ENCODE data around the gene CYP27C1.

The CYP27C1 gene

DNA sequence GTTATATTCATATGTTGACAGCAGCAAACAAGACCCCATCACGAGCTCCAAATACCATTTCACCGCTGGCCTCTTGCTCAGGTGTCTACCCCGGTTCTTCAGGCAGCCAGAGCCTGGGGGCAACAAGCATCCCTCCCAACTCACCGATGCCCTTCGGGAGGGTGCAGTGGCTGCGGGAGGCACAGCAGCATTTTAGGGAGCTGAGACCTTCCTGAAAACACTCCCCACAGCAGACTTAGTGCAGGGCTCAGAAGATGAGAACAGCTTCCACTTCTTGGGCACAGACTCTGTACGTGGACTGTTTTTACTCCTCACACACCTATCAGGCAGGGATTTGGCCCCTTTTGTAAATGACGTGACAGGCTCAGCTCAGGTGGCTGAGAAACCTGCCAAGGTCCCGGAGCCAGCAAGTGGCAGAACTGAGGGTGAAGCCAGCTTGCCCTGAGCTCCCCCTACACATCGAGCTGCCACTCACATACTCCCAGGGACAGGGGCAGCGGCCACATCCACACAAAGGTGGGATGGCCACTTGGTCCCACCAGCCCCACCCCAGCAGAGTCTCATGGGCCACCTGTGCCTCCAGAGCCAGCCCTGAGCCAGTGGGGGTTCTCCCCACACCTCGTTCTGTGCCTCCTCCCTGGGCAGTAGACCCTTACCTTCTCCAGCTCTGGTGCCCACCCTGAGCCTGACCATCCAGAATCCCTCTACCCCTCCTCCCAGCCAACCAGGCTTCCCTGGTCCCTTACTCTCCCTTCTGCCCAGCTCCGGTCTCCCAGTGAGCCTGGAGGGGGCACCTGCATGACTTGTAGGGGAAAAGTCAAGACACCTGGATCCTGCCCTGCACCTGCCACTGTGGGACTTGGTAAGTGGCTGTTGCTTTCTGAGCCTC is 28.5 kb downstream of the CYP27C1 start:
- no peak for DNase-seq

DNA sequence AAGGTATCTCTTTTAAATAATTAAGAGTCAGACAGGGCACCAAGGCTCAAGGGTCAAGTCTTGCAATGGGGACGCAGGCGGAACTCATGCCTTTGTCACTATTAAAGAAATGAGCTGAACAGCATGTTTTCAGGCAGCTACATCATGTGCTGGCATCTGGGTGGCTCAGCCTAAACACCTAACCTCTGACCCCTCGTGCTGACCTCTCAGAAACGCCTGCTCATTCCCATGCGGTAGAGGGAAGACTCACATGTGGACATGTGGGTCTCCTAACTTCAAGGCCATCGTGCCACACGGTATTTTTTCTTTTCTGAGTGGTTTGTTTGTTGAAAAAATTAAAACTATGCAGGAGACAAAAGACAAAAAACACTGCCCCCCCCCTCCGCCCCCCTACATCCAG is 31.3 kb downstream of the CYP27C1 start:
- no peak for DNase-seq

DNA sequence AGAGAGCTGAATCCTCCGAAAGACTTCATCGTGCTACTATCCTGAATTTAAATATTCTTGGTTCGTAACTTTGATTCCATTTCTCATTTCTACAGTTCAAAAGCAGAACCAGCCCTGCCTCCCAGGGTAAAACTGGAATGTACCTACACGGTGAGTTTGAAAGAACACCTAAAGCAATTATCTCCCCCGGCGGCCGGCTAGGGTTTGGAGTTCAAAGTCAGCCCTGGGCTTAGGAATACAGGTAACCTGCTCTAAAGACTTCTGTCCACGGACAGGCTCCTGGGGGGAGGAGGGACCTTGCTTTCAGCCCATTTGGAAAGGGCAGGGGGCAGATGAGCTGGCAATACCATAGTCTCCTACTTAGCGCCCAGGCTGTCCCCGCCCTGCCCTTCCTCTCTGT is 32.3 kb downstream of the CYP27C1 start:
- DNase-seq, result no peak

DNA sequence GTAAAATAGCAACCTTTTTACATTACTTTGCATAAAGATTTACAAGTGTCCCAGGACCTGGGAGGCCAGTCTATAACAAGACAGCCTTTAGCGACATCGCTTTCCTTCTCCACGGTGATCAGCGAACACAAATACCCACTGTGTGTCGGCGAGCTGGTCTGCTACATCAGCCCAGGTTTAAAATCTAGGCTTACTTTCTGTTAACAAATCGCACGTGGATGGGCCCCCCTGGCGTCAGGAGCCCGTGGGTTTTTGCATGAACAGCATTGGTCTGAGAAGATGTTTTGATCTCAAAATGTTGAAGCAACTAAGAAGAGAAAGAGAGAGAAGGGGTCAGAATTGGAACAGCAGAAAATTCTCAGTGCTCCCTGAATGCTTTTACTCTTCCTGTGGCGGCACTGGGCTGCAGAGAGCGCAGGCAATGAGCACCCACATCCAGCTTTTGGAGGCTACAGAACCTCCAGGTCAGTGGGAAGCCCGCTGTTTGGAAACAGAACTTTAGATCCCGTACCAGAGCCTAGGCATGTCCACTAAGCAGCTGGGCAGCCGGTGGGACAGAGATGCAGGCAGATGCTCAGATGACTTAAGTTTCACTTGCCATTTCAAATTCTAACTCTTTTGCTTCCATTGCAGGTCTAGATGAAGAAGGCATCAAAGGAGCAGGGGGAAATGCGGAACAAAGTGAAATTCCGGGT is 32.9 kb downstream of the CYP27C1 start:
- DNase-seq, result no peak

DNA sequence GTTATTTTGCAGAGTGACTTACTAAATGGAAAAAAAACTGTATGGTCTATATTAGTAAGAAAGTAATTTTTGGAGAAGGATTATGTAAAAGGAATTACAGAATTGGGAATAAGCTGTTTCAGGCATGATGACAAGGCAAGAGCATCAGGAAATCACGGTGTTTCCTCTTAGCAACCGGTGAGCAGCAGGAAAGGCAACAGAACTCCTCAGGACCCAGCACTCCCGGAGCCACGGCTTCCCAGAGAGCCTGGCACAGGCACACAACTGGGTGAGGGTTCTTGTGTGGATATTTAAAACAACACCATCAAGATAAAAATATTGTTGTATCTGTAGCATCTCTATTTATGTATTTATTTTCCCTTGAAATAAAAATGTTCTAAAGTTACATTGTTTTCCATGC is 34.4 kb downstream of the CYP27C1 start:
- DNase-seq, result no peak

DNA sequence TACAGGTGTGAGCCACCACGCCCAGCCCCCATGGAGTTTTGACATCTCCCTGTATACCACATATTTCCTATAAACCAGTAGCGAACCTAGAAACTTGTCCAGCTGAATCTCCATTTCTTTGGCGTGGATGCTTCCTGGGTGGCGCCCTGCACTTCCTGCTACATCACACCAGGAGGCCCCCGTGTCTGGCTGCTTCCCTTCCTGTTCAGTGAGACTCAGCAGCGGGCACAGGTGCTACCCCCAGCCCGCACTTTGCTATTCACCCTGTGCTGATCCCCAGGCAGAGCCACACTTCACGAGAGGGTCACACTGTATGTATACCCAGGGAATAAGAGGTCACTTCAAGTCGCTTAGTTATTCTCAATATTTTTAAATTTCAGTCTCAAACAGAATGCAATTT is 35.0 kb downstream of the CYP27C1 start:
- DNase-seq, result no peak

DNA sequence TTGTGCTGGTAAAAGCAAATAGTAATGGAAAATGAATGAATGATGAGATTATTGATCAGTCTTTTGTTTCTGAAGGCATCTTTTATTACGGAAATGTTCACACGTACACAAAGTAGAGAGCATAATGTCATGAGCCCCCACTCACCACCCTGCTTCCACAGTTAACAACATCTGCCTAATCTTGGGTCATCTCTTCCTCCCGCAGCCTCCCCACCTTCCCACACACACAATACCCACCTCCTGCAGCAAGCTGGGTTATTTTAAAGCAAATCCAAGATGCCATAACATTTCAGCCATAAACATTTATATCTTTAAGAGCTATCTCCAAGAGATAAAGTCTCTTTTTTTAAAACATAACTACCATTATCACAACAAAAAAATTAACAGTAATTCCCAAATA is 36.3 kb downstream of the CYP27C1 start:
- no peak for DNase-seq

DNA sequence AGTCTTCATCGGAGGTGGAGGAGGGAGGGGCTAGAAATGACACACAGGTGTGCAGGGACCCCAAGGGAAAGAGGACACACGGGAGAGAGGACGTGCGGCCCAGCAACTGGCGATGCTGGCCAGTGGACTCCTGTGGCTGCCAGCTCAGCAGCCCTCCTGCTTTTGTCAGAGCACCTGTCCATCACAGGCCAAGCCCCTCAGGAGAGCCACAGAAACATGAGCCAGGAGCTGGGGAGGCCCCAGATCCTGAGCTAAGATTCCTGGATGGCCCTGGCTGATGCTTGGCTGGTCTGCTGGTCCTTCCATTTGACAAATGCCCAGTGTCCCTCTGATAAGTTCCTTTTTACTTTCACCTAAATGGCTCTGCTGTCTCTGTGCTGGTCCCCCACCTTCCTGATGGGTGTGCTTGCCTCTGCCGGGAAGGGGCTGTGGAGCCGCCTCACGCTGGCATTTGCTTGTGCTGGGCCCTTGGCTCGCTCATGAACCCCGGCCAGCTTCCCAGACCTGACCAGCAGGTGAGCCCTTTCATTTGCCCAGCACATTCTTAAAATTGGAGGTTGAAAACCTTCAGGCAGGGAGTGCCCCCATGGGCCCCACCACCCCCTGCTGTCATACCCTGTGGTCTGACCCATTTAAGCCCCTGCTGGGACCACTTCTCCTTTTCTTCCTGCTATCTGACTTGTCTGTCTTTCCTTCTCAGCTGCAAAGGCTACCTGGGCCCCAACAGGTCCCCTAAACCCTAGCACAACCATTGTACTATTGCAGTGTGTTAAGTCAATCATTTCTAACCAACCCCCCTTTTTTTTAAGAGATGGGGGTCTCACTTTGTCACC is 37.3 kb downstream of the CYP27C1 start:
- DNase-seq, result no peak

DNA sequence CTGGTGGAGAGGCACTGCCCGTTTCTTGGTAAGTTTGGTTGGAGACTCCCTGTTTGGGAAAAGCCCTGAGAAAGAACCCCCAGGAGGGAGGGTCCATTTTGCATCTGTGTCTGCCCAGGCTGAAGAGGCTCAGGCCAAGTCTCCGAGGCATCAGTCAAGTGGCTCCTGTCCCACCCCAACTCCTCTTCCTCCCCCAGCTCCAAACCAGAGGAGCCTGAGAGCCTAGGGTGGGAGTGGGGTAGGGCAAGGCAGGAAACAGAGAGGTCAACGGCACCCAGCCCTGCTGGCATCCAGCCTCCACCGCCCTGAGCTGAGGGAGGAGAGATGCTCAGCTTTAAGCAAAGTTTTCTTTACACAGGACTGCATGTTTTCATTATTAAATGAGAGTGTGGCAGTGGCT is 38.2 kb downstream of the CYP27C1 start:
- no peak for DNase-seq

DNA sequence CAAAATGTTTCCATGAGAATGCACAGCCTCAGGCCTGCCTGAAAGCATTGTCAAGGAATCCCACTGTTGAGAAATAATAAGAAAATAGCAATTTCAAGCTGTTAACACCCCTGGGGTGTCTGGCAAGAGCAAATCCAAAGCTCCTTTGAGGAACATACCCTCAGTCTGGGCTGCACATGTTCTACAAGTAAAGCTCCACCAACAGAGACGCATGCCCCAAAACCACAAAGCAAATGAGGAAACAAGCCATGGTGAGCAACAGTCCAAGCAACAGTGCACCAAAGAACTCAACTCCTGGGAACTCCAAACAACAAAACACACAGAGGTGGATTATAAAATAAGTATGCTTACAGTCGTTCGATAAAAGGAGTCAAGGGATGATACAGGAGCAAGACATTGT is 40.3 kb downstream of the CYP27C1 start:
- DNase-seq, result no peak

DNA sequence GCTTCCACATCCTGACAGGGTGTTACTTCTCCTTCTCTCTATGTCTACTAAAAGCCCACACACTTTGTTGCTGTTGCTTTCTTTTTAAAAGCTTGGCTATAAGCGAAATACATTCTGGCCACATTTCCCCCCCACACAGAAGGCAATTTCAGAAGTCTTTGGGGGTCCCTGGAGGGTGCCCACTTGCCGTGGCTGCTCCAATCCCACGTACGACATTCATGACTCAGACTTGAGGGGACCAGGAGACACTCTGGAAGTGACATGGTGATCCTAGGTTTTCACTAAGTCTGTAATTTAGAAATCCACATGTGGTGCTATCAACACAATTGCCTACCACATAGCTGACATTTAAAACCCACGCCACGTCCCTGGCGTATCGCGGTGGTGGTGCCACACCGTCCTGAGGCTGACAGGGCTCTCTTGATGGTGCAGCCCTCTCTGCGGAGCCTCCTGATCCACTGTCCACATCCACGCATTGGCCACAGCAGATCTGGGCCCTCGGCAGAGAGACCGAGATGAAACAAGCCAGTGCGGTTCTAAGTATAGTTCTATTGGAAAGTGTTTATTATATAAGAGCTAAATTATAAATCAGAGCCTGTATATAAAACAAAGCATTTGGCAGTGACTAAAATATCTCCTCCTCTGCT is 42.4 kb downstream of the CYP27C1 start:
- DNase-seq, result no peak

DNA sequence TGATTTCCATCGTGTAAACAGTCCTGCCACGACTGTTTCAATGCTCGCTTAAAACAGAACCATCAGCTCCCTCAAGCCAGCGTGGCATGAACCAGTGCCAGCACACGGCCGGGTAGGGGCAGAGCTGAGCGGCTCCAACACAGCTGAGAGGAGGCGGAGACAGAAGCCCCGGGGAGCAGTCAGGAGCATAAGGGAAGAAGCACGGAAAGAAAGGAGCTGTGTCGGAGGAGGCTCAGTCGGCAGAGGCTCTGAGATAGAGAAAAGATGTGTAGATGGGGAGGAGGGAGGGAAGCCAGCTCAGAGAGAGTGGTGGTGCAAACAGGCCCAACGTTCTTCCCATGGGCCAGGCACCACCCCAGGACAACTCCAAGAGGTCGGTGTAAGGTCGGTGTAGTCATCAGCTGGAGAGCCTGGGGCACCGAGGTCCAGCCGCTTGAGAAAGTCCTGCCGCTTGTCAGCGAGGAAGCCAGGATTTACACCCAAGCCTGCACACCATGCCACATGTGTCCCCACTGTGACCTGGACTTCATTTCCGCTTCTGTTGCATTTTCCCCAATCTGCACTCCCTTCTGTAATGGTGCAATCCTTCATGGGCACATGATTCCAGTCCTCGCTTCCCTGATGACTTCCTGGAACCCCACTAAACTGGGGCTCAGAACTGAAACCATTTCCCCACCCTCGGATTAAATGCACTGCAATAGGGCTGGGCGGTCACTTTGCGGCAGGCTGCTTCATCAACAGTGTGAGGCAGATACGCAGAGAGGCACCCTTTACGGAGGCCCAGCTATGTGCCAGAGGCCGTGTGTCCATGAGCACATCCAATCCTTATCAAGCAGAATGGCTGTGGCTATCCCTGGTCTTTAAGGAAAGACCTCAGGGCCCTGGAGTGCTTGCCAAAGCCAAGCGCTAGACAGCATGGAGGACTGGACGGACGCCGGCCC is 43.5 kb downstream of the CYP27C1 start:
- no peak for DNase-seq

DNA sequence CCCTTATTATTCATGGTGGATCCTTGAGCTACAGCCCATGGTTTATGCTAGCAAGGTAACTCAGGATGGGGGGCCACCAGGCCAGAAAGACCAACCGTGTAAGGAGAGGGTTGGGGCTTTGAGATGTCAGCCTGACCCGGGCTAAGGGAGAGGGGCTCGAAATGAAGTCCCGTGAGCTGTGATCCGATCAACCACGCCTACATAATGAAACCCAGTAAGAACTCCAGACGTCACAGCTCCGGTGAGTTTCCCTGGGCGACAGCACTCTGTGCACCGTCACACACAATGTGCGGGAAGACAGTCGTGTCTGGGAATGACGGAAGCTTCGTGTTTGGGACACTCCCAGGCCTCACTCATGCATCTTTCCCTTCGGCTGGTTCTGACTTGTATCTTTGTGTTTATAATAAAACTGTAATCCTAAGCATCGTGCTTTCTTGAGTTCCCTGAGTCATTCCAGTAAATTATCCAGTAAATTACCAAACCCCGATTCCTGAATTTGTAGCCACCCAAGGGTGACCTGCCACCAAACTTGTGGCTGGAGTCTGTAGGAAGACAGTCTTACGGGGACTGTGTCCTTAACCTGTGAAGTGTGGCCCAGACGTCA is 44.2 kb downstream of the CYP27C1 start:
- no peak for DNase-seq

DNA sequence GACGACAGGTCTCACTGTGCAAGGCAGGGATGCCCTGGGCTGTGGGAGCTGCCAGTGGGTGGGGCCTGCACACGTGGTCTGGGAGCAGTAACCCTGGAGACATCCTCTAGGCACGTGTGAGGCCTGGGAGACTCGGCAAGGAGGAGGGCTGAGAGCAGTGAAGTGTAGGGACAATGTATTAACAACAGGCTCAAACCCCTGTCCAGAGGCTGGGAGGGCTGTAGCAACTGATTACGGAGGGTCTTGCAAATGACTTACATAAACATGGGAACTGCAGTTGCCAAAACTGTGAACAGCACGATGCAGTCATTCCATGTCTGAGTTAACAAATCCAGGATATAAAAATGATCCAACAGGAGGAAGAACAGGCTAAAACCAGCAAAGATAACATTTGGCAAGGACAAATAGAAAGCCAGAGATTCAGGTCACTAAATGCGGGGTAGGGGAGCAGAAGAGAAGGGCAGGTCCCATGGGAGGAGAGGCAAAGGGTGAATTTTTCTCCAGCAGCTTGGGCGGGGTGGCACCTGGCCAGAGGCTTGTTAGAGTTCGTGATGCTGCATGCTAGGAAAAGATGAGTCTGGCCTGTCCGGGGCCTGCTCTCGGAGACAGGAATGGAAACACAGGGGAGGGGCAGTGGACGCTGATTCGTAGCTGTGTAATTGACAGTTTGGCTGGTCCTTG is 44.9 kb downstream of the CYP27C1 start:
- no peak for DNase-seq

DNA sequence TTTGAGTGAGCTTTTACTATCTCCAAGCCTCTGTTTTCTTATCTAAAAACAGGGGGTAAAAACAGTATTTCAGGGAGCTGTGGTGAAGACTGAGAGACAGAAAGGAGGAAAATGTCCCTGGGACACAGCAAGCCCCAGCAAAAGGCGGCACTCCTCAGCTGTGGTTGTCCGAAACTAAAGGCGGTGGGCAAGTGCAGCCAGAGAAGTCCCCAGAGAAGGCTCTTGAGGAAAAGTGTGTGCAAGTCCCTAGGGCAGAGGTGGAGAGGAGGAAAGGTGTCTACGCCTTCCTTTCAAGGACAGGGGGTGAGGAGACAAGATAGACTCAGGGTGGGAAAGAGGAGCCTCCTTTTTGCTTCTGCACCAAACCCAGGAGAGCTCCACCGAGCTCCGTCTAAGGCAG is 45.5 kb downstream of the CYP27C1 start:
- DNase-seq, result no peak

DNA sequence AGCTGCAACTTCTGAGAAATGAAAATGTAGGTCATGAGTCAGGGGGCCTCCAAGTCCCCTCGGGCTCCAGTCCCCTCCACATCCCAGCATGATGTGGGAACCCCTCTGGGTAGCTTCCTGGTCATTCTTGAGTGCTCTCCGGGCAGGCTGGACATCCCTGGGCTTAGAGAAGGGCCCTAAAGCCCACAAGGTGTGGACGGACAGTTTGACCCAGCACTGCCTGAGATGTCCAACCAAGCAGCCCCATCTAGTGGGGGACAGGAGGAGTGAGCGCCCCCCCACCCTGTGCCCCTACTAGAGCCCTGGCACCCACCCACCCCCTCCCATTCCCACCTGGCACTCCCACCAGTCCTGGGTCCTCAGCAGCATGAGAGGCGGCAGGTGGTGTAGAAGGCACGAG is 46.0 kb downstream of the CYP27C1 start:
- DNase-seq, result no peak

DNA sequence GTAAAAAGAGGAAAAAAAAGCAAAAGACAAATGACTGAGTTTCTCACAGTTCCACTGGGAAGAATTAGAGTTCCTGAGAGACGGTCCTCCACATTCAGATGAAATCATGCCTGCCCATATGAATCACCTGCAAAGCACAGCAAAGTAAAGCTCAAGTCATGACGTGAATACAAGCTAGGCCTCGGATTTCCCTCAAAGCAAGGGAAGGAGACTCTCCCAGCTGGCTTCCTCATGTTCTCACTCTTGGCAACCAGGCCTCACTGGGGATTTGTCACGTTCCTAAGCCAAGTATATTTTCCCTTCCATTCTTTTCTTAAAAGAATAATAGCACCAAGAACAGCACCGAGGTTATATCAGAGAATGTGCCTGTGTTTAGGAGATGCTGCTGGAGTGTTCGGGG is 47.0 kb downstream of the CYP27C1 start:
- no peak for DNase-seq

DNA sequence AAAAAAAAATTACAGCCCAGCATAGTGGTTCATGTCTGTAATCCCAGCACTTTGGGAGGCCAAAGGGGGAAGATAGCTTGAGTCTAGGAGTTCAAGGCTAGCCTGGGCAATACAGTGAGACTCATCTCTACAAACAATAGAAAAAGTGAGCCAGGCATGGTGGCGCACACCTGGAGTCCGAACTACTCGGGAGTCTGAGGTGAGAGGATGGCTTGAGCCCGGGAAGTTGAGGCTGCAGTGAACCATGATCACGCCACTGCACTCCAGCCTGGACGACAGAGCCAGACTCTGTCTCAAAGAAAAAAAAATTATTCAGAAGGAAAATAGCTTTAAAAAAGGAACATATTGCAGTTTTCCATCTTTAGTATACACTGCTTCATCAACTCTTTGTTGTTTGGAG is 47.8 kb downstream of the CYP27C1 start:
- DNase-seq, result no peak

DNA sequence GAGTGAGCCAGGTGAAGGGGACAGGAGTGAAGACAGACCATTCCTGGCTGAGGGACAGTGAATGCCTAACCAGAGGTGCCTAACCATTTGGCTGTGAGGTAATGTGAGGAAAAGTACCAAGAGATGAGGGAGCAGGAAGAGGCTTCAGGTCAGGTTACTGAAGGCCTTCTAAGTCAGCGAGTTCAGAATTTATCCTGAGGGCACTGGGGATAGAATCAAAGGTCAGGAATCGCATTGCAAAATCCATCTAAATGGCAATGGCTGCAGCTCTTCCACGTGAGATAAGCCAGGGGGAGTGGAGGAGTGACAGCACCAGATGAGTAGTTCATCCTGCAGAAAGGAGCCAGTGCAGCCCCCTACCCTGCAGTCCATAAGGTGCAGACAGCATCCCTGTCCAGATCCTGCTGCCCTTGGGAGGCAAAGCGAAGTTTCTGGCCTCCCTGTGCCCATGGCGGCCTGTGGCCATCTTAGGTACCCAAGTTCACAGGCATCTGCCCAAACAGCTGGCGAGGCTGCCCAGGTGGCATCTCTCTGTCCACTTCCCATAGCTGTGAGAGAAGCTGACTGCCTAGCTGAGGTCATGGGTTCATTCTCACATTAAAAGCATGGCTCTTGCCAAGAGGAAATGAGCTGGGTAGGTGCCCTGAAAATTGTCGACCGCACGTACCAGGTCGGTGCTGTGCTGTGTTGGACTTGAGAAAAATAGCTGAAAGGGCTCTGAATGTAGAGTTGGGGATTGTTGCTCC is 49.5 kb downstream of the CYP27C1 start:
- DNase-seq, result no peak

DNA sequence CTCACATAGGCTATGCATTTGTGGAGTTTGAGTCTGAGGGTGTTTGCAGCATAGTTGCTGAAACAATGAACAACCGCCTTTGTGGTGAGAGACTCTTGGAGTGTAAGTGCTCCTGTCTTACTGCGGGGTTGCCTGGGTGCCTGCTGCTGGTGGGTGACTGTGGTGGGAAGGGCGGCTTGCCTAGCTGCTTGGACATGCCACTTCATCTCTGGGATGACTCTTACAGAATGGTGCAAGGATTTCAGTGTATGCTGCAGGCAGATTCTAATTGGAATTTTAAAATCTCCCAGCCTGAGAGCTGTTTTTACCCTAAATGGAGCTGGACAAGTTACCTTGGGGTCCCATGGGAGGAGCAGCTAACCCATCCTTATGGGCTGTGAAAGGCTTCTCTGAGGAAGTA is 50.1 kb downstream of the CYP27C1 start:
- DNase-seq, result no peak

Data from DMS 273 treated with DMSO at 0.1 percent for 48 hours (cell line).